HepG2 (cell line): ENCODE data around the gene PRSS53. TPM values are rescaled to one million over a fixed set of nuclear protein-coding genes. Genes with fewer than 3 reads are reported as not detected.

Experiments
- AKAP8 ChIP-seq: sonication (generic); formaldehyde crosslinking; IDR thresholded peaks from 2 replicates; pipeline ENCODE4 v1.5.1; 2020; ENCODE audit warnings: mild to moderate bottlenecking, missing genetic modification reagents
- FIP1L1 ChIP-seq: fragments of 200-400 bp; formaldehyde crosslinking; IDR thresholded peaks from 2 replicates; pipeline ENCODE4 v1.6.1; 2018; ENCODE audit warnings: low read depth, mild to moderate bottlenecking, low read length, moderate library complexity, borderline replicate concordance; ENCODE audit not compliant: insufficient read depth
- HOXA7 ChIP-seq: sonication (generic); formaldehyde crosslinking; IDR thresholded peaks from 2 replicates; pipeline ENCODE4 v1.8.1; 2022; ENCODE audit warnings: mild to moderate bottlenecking, missing genetic modification reagents, moderate library complexity
- KLF13 ChIP-seq: sonication (generic); formaldehyde crosslinking; IDR thresholded peaks from 2 replicates; pipeline ENCODE4 v1.4.0; 2020; ENCODE audit warnings: mild to moderate bottlenecking, missing genetic modification reagents
- RBFOX2 ChIP-seq: fragments of 200-400 bp; formaldehyde crosslinking; IDR thresholded peaks from 2 replicates; pipeline ENCODE4 v1.6.1; 2017; ENCODE audit warnings: low read depth, mild to moderate bottlenecking, low read length
- RFX3 ChIP-seq: IDR thresholded peaks from 2 replicates; pipeline ENCODE4 v1.6.1; 2016; ENCODE audit warnings: missing biosample characterization, missing genetic modification reagents
- SP2 ChIP-seq: sonication (generic); formaldehyde crosslinking; IDR thresholded peaks from 2 replicates; pipeline ENCODE4 v1.5.1; 2020; ENCODE audit warnings: mild to moderate bottlenecking, missing genetic modification reagents
- TEAD2 ChIP-seq: sonication (generic); formaldehyde crosslinking; IDR thresholded peaks from 2 replicates; pipeline ENCODE4 v1.9.0; 2021; ENCODE audit warnings: missing genetic modification reagents
- TRIM24 ChIP-seq: sonication (generic); formaldehyde crosslinking; IDR thresholded peaks from 2 replicates; pipeline ENCODE4 v1.8.0; 2022; ENCODE audit warnings: mild to moderate bottlenecking, missing genetic modification reagents
- U2AF1 ChIP-seq: fragments of 200-400 bp; formaldehyde crosslinking; optimal IDR thresholded peaks from 2 replicates; pipeline ENCODE3; 2017; ENCODE audit warnings: mild to moderate bottlenecking, low read depth, low read length
- ZFP36 ChIP-seq: fragments of 150-350 bp; IDR thresholded peaks from 2 replicates; pipeline ENCODE4 v1.6.1; 2018; ENCODE audit warnings: borderline replicate concordance, low read length, low read depth; ENCODE audit not compliant: partially characterized antibody
- ZMYM4 ChIP-seq: sonication (generic); formaldehyde crosslinking; IDR thresholded peaks from 2 replicates; pipeline ENCODE4 v1.8.1; 2023; ENCODE audit warnings: mild to moderate bottlenecking, missing genetic modification reagents
- ZNF136 ChIP-seq: sonication (generic); formaldehyde crosslinking; IDR thresholded peaks from 2 replicates; pipeline ENCODE4 v1.8.1; 2022; ENCODE audit warnings: low read depth, mild to moderate bottlenecking, moderate library complexity, missing genetic modification reagents
- ZNF17 ChIP-seq: sonication (generic); formaldehyde crosslinking; IDR thresholded peaks from 2 replicates; pipeline ENCODE4 v1.5.0; 2020; ENCODE audit warnings: mild to moderate bottlenecking, missing genetic modification reagents
- ZNF556 ChIP-seq: sonication (generic); formaldehyde crosslinking; IDR thresholded peaks from 2 replicates; pipeline ENCODE4 v1.4.0; 2020; ENCODE audit warnings: mild to moderate bottlenecking, missing genetic modification reagents, borderline replicate concordance
- ZNF564 ChIP-seq: sonication (generic); formaldehyde crosslinking; IDR thresholded peaks from 2 replicates; pipeline ENCODE4 v1.8.1; 2023; ENCODE audit warnings: mild to moderate bottlenecking, missing genetic modification reagents
- ZNF75D ChIP-seq: sonication (generic); formaldehyde crosslinking; IDR thresholded peaks from 2 replicates; pipeline ENCODE4 v1.8.1; 2023; ENCODE audit warnings: missing genetic modification reagents, mild to moderate bottlenecking, borderline replicate concordance
- polyA plus RNA-seq, 8 experiments: library from polyadenylated mRNA; depleted of rRNA in 3 of 8; stranded (reverse) in 7 of 8; unstranded in 1 of 8; fragments of >200 nt; fragmentation: Illumina TruSeq in 4 of 8; extraction: Trizol in 4 of 8; gene quantifications; 2 replicates each; pipeline versions ENCODE4 v1.2.1 to v1.2.3, GENCODE V29; 2011 to 2016; ENCODE audit warnings: low read depth in 4 of 8, missing spikeins in 1 of 8, mixed read lengths in 1 of 8; ENCODE audit not compliant: insufficient read depth in 1 of 8
- total RNA-seq, 5 experiments: library from RNA; depleted of rRNA; stranded (reverse); fragments of >200 nt; fragmentation: Illumina TruSeq; extraction: Trizol; gene quantifications; 2 replicates each; pipeline ENCODE4 v1.2.3, GENCODE V29; 2016; ENCODE audit warnings: low read depth in 1 of 5
- TF ChIP-seq, protein P1 (sequence below): sonication (generic); formaldehyde crosslinking; IDR thresholded peaks from 2 replicates; pipeline ENCODE4 v1.4.0; 2020; ENCODE audit warnings: missing genetic modification reagents
- TF ChIP-seq, protein P2 (sequence below): IDR thresholded peaks from 2 replicates; pipeline ENCODE4 v1.6.1; 2016; ENCODE audit warnings: mild to moderate bottlenecking
- TF ChIP-seq, protein P3 (sequence below): sonication (generic); formaldehyde crosslinking; IDR thresholded peaks from 2 replicates; pipeline ENCODE4 v1.4.0; 2020; ENCODE audit warnings: low read depth, mild to moderate bottlenecking, missing genetic modification reagents
- TF ChIP-seq, protein P4 (sequence below): sonication (generic); formaldehyde crosslinking; IDR thresholded peaks from 2 replicates; pipeline ENCODE4 v1.4.0; 2020; ENCODE audit warnings: missing genetic modification reagents

Gene PRSS53
- total and polyA plus RNA-seq, 2 of the 13 experiments (the other 11 are each of a cell fraction or from before 2014, with no cell fraction given) = 2.2 to 7.4 TPM

DNA sequence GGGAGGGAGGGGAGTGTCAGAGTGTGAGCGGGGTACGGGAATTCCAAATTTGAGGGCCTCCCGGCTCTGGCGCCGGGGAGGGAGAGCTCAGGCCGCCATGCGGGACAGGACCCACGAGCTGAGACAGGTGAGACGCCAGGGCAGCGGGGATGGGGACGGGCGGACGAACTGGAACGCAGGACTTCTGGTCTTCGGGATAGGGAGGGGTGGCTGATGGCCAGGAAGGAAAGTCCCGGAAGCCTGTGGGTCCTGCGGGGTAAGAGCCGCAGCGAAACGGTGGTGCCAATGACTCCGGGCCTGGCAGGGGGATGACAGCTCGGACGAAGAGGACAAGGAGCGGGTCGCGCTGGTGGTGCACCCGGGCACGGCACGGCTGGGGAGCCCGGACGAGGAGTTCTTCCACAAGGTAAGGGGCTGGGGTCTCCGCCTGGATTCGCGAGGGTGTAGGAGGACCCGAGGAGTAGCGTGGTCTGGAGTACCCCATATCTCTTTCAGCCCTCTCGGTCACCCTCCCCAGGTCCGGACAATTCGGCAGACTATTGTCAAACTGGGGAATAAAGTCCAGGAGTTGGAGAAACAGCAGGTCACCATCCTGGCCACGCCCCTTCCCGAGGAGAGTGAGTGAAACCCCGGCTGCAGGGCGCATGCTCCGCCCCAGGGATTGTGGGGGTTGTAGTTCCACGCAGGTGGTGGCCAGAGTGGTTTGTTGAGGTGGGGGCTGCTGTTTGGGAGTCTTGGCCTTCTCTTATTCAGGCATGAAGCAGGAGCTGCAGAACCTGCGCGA lies 54.8 kb downstream of the PRSS53 start (continued):
- TF ChIP-seq ZNF564 (no peak), ZMYM4 (CRISPR knock-in tag) (no peak), ZFP36 (no peak), ZNF136 (CRISPR knock-in tag) (peak; percentile 97; the same call in 1 of the 2 replicates), KLF13 (no peak), TRIM24 (CRISPR knock-in tag) (no peak), U2AF1 (no peak), HOXA7 (0 out of 2 replicates have a peak, but pooled peaks have one; percentile 2), TEAD2 (CRISPR knock-in tag) (no peak), ZNF75D (CRISPR knock-in tag) (no peak), ZNF17 (CRISPR knock-in tag) (0 out of 2 replicates have a peak, but pooled peaks have one; percentile 51), ZNF556 (CRISPR knock-in tag) (no peak), RFX3 (CRISPR knock-in tag) (no peak), AKAP8 (CRISPR knock-in tag) (0 out of 2 replicates have a peak, but pooled peaks have one; percentile 14), FIP1L1 (no peak), RBFOX2 (peak; percentile 75; the same call in 1 of the 2 replicates), SP2 (CRISPR knock-in tag) (peak; percentile 3; the same call in 1 of the 2 replicates)
- TF ChIP-seq, protein P1, sequence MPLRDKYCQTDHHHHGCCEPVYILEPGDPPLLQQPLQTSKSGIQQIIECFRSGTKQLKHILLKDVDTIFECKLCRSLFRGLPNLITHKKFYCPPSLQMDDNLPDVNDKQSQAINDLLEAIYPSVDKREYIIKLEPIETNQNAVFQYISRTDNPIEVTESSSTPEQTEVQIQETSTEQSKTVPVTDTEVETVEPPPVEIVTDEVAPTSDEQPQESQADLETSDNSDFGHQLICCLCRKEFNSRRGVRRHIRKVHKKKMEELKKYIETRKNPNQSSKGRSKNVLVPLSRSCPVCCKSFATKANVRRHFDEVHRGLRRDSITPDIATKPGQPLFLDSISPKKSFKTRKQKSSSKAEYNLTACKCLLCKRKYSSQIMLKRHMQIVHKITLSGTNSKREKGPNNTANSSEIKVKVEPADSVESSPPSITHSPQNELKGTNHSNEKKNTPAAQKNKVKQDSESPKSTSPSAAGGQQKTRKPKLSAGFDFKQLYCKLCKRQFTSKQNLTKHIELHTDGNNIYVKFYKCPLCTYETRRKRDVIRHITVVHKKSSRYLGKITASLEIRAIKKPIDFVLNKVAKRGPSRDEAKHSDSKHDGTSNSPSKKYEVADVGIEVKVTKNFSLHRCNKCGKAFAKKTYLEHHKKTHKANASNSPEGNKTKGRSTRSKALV (CRISPR knock-in tag) = no peak
- TF ChIP-seq, protein P2, sequence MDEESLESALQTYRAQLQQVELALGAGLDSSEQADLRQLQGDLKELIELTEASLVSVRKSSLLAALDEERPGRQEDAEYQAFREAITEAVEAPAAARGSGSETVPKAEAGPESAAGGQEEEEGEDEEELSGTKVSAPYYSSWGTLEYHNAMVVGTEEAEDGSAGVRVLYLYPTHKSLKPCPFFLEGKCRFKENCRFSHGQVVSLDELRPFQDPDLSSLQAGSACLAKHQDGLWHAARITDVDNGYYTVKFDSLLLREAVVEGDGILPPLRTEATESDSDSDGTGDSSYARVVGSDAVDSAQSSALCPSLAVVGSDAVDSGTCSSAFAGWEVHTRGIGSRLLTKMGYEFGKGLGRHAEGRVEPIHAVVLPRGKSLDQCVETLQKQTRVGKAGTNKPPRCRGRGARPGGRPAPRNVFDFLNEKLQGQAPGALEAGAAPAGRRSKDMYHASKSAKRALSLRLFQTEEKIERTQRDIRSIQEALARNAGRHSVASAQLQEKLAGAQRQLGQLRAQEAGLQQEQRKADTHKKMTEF (CRISPR knock-in tag) = peak; percentile 62; the same call in 1 of the 2 replicates
- TF ChIP-seq, protein P3, sequence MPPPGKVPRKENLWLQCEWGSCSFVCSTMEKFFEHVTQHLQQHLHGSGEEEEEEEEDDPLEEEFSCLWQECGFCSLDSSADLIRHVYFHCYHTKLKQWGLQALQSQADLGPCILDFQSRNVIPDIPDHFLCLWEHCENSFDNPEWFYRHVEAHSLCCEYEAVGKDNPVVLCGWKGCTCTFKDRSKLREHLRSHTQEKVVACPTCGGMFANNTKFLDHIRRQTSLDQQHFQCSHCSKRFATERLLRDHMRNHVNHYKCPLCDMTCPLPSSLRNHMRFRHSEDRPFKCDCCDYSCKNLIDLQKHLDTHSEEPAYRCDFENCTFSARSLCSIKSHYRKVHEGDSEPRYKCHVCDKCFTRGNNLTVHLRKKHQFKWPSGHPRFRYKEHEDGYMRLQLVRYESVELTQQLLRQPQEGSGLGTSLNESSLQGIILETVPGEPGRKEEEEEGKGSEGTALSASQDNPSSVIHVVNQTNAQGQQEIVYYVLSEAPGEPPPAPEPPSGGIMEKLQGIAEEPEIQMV (CRISPR knock-in tag) = no peak
- TF ChIP-seq, protein P4, sequence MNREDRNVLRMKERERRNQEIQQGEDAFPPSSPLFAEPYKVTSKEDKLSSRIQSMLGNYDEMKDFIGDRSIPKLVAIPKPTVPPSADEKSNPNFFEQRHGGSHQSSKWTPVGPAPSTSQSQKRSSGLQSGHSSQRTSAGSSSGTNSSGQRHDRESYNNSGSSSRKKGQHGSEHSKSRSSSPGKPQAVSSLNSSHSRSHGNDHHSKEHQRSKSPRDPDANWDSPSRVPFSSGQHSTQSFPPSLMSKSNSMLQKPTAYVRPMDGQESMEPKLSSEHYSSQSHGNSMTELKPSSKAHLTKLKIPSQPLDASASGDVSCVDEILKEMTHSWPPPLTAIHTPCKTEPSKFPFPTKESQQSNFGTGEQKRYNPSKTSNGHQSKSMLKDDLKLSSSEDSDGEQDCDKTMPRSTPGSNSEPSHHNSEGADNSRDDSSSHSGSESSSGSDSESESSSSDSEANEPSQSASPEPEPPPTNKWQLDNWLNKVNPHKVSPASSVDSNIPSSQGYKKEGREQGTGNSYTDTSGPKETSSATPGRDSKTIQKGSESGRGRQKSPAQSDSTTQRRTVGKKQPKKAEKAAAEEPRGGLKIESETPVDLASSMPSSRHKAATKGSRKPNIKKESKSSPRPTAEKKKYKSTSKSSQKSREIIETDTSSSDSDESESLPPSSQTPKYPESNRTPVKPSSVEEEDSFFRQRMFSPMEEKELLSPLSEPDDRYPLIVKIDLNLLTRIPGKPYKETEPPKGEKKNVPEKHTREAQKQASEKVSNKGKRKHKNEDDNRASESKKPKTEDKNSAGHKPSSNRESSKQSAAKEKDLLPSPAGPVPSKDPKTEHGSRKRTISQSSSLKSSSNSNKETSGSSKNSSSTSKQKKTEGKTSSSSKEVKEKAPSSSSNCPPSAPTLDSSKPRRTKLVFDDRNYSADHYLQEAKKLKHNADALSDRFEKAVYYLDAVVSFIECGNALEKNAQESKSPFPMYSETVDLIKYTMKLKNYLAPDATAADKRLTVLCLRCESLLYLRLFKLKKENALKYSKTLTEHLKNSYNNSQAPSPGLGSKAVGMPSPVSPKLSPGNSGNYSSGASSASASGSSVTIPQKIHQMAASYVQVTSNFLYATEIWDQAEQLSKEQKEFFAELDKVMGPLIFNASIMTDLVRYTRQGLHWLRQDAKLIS (CRISPR knock-in tag) = no peak
